DMS79 (cell line): ENCODE data around the gene CLCN7.
"Not testable (repeated sequence)": the region's sequence is repeated elsewhere in the genome, so short reads cannot be mapped to it uniquely, and the experiment has no call there.

ENCODE experiments used
- DNase-seq: peaks from one replicate; lab custom pipeline; 2025; lab: John Stamatoyannopoulos, UW

CLCN7 gene

GRCh38 chr16:1487395-1488053 is 12.7 kb upstream of the CLCN7 start:
- DNase-seq, result no peak

- DNase-seq, result no peak
Measured at GRCh38 chr16:1486551-1487390, 11.9 kb upstream of the CLCN7 start.

- DNase-seq, result no peak
Measured at GRCh38 chr16:1485847-1486496, 11.1 kb upstream of the CLCN7 start.

- no peak for DNase-seq
Measured at GRCh38 chr16:1481906-1482835, 7.3 kb upstream of the CLCN7 start.

GRCh38 chr16:1478937-1479336 is 4.1 kb upstream of the CLCN7 start:
- DNase-seq, result not testable (repeated sequence)

- no peak for DNase-seq
Measured at GRCh38 chr16:1477033-1477432, 2.2 kb upstream of the CLCN7 start.

- DNase-seq, result no peak
Measured at GRCh38 chr16:1475552-1476114, 805 bp upstream of the CLCN7 start.

- no peak for DNase-seq
Measured at GRCh38 chr16:1474082-1474795, 589 bp downstream of the CLCN7 start.

- no peak for DNase-seq
Measured at GRCh38 chr16:1472974-1473373, 1.9 kb downstream of the CLCN7 start.

- DNase-seq, result no peak
Measured at GRCh38 chr16:1471569-1472194, 3.1 kb downstream of the CLCN7 start.

- no peak for DNase-seq
Measured at GRCh38 chr16:1470481-1471251, 4.2 kb downstream of the CLCN7 start.

GRCh38 chr16:1469693-1470201 is 5.1 kb downstream of the CLCN7 start:
- no peak for DNase-seq

GRCh38 chr16:1469141-1469540 is 5.7 kb downstream of the CLCN7 start:
- DNase-seq, result not testable (repeated sequence)

GRCh38 chr16:1468426-1468810 is 6.4 kb downstream of the CLCN7 start:
- DNase-seq, result no peak

- DNase-seq, result no peak
Measured at GRCh38 chr16:1466968-1467521, 7.8 kb downstream of the CLCN7 start.

- DNase-seq, result no peak
Measured at GRCh38 chr16:1466054-1466453, 8.8 kb downstream of the CLCN7 start.

GRCh38 chr16:1465567-1465915 is 9.3 kb downstream of the CLCN7 start:
- DNase-seq, result no peak

GRCh38 chr16:1464894-1465566 is 9.8 kb downstream of the CLCN7 start:
- no peak for DNase-seq
